ENCODE measurements around the gene LGR5.

- TF ChIP-seq, protein P1, sequence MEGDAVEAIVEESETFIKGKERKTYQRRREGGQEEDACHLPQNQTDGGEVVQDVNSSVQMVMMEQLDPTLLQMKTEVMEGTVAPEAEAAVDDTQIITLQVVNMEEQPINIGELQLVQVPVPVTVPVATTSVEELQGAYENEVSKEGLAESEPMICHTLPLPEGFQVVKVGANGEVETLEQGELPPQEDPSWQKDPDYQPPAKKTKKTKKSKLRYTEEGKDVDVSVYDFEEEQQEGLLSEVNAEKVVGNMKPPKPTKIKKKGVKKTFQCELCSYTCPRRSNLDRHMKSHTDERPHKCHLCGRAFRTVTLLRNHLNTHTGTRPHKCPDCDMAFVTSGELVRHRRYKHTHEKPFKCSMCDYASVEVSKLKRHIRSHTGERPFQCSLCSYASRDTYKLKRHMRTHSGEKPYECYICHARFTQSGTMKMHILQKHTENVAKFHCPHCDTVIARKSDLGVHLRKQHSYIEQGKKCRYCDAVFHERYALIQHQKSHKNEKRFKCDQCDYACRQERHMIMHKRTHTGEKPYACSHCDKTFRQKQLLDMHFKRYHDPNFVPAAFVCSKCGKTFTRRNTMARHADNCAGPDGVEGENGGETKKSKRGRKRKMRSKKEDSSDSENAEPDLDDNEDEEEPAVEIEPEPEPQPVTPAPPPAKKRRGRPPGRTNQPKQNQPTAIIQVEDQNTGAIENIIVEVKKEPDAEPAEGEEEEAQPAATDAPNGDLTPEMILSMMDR (conservative IDR thresholded peaks at IDR 0.05; ENCODE audit: low read depth, low read length): no peak
- TF ChIP-seq EZH2 (IDR thresholded peaks at IDR 0.05; ENCODE audit: borderline replicate concordance, low read depth, low read length, poor library complexity, severe bottlenecking): no peak
Measured at GRCh38 chr12:71442567-71442931, 3.0 kb downstream of the LGR5 start.

Data from A673 (cell line).